Transverse colon (tissue), 4 donors: ENCODE data around the gene TGM1. TPM values are rescaled to one million over a fixed set of nuclear protein-coding genes. Genes with fewer than 3 reads are reported as not detected.
"Not testable (repeated sequence)": the region's sequence is repeated elsewhere in the genome, so short reads cannot be mapped to it uniquely, and the experiment has no call there.

ENCODE experiments used
- DNase-seq: peaks from one replicate; pipeline ENCODE4 v3.0.0-alpha.2; 2019
- H3K27ac ChIP-seq, 4 donors: fragments of 200-600 bp; sonication (generic); 2 replicates each; pipeline ENCODE4 v1.5.1; 2016 to 2018; ENCODE audit warnings: inconsistent platforms in 4 of 4
- H3K27me3 ChIP-seq: fragments of 200-600 bp; sonication (generic); 2 replicates; pipeline ENCODE4 v1.5.1; 2017; ENCODE audit warnings: inconsistent platforms
- H3K36me3 ChIP-seq, 4 donors: fragments of 200-600 bp; sonication (generic); 2 replicates each; pipeline ENCODE4 v1.5.1; 2017 to 2019; ENCODE audit warnings: inconsistent platforms in 4 of 4
- H3K4me1 ChIP-seq, 4 donors: fragments of 200-600 bp; sonication (generic); 2 replicates each; pipeline ENCODE4 v1.5.1; 2017 to 2020; ENCODE audit warnings: inconsistent platforms in 4 of 4
- H3K4me3 ChIP-seq, 4 donors: fragments of 200-600 bp; sonication (generic); 1 replicate in 1 of 4; 2 replicates in 3 of 4; pipeline versions ENCODE4 v1.5.1 to v1.6.1; 2017 to 2019; ENCODE audit warnings: inconsistent platforms in 4 of 4
- H3K9me3 ChIP-seq, 2 donors: fragments of 200-600 bp; sonication (generic); 2 replicates each; pipeline ENCODE4 v1.5.1; 2017 to 2019; ENCODE audit warnings: inconsistent platforms in 2 of 2
- EP300 ChIP-seq: sonication (generic); formaldehyde crosslinking; IDR thresholded peaks from one replicate; pipeline ENCODE4 v1.6.1; 2017; ENCODE audit warnings: antibody characterized with exemption, low read depth
- POLR2A ChIP-seq: fragments of 450-650 bp; IDR thresholded peaks from one replicate; pipeline ENCODE4 v1.6.1; 2016; ENCODE audit warnings: antibody characterized with exemption, mild to moderate bottlenecking, moderate library complexity
- POLR2AphosphoS5 ChIP-seq, 3 donors: sonication (generic); formaldehyde crosslinking; IDR thresholded peaks; one replicate each; pipeline ENCODE4 v1.6.1; 2016; ENCODE audit warnings: antibody characterized with exemption in 3 of 3
- WGBS, 2 donors: methylation state at CpG; one replicate each; pipeline ENCODE4 v1.1.5; 2018; ENCODE audit warnings: low coverage in 1 of 2; 5-methylcytosine and 5-hydroxymethylcytosine counted together
- in situ Hi-C, 4 donors: fragments of 200-750 bp; cut with MboI; loops; one replicate each; pipeline versions ENCODE4 v1.15.0 to v1.15.1; 2017; ENCODE audit warnings: low sequenced_read_pairs in 3 of 4, low pct_ligation_motif_present in 1 of 4, low pct_unique_long_range_greater_than_20kb in 1 of 4
- intact Hi-C: fragments of 100-400 bp; cut with DNase I; formaldehyde crosslinking; loops from one replicate; pipeline ENCODE4 v1.15.1; 2023; ENCODE audit warnings: low total_unique reads
- total RNA-seq, 4 donors: library from RNA; depleted of rRNA; stranded (reverse); fragments of >200 nt; gene quantifications; one replicate each; pipeline ENCODE4 v1.1.0, GENCODE V29; 2016
- TF ChIP-seq, protein P1 (sequence below), 5 experiments: fragments of 200-600 bp in 3 of 5; fragments of 450-650 bp in 2 of 5; sonication (generic) in 3 of 5; IDR thresholded peaks; 1 replicate in 2 of 5; 2 replicates in 3 of 5; pipeline ENCODE4 v1.5.1; 2016 to 2017; ENCODE audit warnings: antibody characterized with exemption in 5 of 5, inconsistent platforms in 3 of 5, mild to moderate bottlenecking in 2 of 5, moderate library complexity in 1 of 5

TGM1 gene
- total RNA-seq, 4 donors from 2014 or later: 1.4 to 96.5 (median 2.2) TPM; not detected in 1

DNA sequence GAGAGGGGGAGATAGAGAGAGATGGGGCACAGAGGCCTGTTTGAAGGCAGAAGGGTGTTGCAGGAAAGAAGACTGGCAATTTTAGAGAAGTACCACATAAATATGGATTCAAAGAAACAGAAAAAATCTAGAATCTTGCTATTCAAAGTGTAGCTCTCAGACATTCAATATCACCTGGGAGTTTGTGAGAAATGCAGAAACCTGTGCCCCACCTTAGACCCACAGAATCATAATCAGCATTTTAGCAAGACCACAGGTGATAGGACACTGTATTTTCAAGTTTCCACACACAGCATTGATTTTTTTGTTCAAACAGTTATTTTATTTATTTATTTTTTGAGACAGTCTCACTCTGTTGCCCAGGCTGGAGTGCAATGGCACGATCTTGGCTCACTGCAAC lies 34.1 kb downstream of the TGM1 start:
- intact Hi-C loops (no loop called here), in situ Hi-C loops (loop anchor here in 3 of 4 donors (25.0 kb wide), 1 partner anchor 208 kb away; the partner anchor contains the start of genes CBLN3 (in 3 of the 3), KHNYN (in 3 of the 3) and SDR39U1 (in 3 of the 3))
- no peak overlapping the region for H3K27ac ChIP-seq
- TF ChIP-seq EP300 (no peak), POLR2AphosphoS5 (IDR thresholded peaks at IDR 0.05) (no peak), POLR2A (no peak)
- TF ChIP-seq, protein P1, sequence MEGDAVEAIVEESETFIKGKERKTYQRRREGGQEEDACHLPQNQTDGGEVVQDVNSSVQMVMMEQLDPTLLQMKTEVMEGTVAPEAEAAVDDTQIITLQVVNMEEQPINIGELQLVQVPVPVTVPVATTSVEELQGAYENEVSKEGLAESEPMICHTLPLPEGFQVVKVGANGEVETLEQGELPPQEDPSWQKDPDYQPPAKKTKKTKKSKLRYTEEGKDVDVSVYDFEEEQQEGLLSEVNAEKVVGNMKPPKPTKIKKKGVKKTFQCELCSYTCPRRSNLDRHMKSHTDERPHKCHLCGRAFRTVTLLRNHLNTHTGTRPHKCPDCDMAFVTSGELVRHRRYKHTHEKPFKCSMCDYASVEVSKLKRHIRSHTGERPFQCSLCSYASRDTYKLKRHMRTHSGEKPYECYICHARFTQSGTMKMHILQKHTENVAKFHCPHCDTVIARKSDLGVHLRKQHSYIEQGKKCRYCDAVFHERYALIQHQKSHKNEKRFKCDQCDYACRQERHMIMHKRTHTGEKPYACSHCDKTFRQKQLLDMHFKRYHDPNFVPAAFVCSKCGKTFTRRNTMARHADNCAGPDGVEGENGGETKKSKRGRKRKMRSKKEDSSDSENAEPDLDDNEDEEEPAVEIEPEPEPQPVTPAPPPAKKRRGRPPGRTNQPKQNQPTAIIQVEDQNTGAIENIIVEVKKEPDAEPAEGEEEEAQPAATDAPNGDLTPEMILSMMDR (IDR thresholded peaks at IDR 0.05): no peak
- H3K36me3 ChIP-seq: peaks cover 0 to 7% (median 0%) of the 10 kb centered on the region in 4 donors
- no peaks in the 10 kb centered on the region for H3K27me3 ChIP-seq
- H3K4me1 ChIP-seq: peaks cover 14 to 23% (median 20%) of the 10 kb centered on the region in 4 donors
- no peak for DNase-seq
- H3K9me3 ChIP-seq: no peaks in the 10 kb centered on the region
- WGBS, 2 donors: 18 to 43% methylated on average over 1 of the region's 1 CpG
- no peak overlapping the region for H3K4me3 ChIP-seq

DNA sequence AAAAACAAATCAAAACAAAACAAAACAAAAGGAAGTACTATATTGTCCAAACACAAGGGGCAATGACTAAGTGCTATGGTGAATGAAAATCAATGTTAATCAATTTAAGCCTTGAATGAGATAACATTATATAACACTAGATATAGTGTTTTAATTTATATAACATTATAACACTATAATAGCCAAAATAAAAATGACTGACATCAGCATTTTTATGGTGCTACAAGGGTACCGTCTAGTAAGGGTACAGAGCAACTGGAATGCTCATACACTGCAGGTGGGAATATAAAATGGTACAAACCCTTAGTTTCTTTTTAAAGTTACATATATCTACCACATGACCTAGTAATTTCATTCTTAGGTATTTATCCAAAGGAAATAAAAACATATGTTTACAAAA lies 36.5 kb downstream of the TGM1 start:
- in situ Hi-C loops (loop anchor here in 3 of 4 donors (25.0 kb wide), 1 partner anchor 211 kb away; the partner anchor contains the start of genes CBLN3 (in 3 of the 3), KHNYN (in 3 of the 3) and SDR39U1 (in 3 of the 3)), intact Hi-C loops (no loop called here)
- Histone ChIP-seq H3K9me3 (no peaks in the 10 kb centered on the region), H3K36me3 (peaks cover 0 to 7% (median 0%) of the 10 kb centered on the region in 4 donors), H3K27ac (no peak overlapping the region), H3K27me3 (no peaks in the 10 kb centered on the region), H3K4me3 (no peak overlapping the region), H3K4me1 (peaks cover 8 to 10% (median 10%) of the 10 kb centered on the region in 4 donors)
- no peak for DNase-seq
- TF ChIP-seq POLR2A: no peak
- TF ChIP-seq, protein P1 (IDR thresholded peaks at IDR 0.05): no peak
- TF ChIP-seq EP300: no peak
- no peak for TF ChIP-seq POLR2AphosphoS5 (IDR thresholded peaks at IDR 0.05)
- 67 to 80% methylated on average over 1 of the region's 1 CpG for WGBS, 2 donors

DNA sequence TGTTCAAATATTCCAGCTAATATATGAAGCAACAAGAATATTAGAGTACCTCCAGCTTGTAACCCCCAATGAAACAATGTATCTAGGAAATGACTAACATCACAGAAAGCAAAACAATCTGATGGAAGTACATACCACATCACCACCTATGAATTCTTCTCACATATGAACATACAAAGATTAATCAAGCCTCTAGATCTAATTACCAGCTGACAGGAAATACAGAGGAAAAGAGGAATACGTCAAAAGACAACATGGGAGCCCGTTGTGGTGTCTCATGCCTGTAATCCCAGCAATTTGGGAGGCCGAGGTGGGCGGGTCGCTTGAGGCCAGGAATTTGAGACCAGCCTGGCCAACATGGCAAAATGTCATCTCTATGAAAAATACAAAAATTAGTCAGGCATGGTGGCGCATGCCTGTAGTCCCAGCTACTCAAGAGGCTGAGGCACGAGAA lies 38.3 kb downstream of the TGM1 start:
- H3K4me3 ChIP-seq: no peak overlapping the region
- intact Hi-C loops: no loop called here
- H3K9me3 ChIP-seq: no peaks in the 10 kb centered on the region
- peaks cover 0 to 7% (median 0%) of the 10 kb centered on the region in 4 donors for H3K36me3 ChIP-seq
- H3K4me1 ChIP-seq: no peaks in the 10 kb centered on the region
- TF ChIP-seq POLR2A: no peak
- TF ChIP-seq POLR2AphosphoS5 (IDR thresholded peaks at IDR 0.05): no peak
- TF ChIP-seq, protein P1 (IDR thresholded peaks at IDR 0.05): no peak
- no peak for TF ChIP-seq EP300
- no peak for DNase-seq
- no peak overlapping the region for H3K27ac ChIP-seq
- 84 to 94% methylated on average over 2 to 7 of the region's 7 CpGs for WGBS, 2 donors
- in situ Hi-C loops: loop anchor here in 3 of 4 donors (25.0 kb wide), 1 partner anchor 213 kb away; the partner anchor contains the start of genes CBLN3 (in 3 of the 3), KHNYN (in 3 of the 3) and SDR39U1 (in 3 of the 3)
- no peaks in the 10 kb centered on the region for H3K27me3 ChIP-seq

DNA sequence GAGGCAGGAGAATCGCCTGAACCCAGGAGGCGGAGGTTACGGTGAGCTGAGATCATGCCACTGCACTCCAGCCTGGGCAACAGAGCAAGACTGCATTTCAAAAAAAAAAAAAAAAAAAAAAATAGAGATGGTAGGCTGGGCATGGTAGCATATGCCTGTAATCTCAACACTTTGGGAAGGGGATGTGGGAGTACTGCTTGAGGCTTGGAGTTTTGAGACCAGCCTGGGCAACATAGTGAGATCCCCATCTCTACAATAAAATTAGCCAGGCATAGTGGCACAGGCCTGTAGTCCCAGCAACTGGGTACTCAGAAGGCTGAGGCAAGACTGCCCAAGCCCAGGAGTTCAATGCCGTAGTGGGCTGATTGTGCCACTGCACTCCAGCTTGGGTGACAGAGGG lies 40.0 kb downstream of the TGM1 start:
- 90 to 97% methylated on average over 1 to 4 of the region's 4 CpGs for WGBS, 2 donors
- H3K9me3 ChIP-seq, H3K4me3 ChIP-seq, intact Hi-C loops, DNase-seq, H3K36me3 ChIP-seq, H3K27ac ChIP-seq, in situ Hi-C loops, H3K4me1 ChIP-seq, H3K27me3 ChIP-seq: not testable (repeated sequence)

DNA sequence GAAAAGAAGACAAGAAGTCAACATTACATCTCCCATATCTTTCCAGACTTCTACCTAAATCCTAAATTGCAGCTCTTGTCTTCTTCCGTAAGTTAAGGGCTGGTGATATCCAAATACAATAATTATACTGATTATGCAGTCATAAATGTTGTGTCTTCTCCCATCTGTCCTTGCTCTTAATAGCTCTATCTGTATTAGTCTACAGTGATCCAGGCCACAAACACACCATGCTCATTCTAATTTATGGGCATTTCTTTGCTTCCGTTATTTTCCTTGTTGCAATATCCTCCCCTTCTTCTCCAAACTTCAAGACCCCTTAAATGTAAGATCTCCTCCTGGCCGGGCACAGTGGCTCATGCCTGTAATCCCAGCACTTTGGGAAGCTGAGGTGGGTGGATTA lies 43.5 kb downstream of the TGM1 start:
- no peak for DNase-seq
- H3K27ac ChIP-seq: no peak overlapping the region
- no peak overlapping the region for H3K4me3 ChIP-seq
- H3K4me1 ChIP-seq: peaks cover 4 to 13% (median 5%) of the 10 kb centered on the region in 4 donors
- H3K9me3 ChIP-seq: no peaks in the 10 kb centered on the region
- no peaks in the 10 kb centered on the region for H3K36me3 ChIP-seq
- intact Hi-C loops: no loop called here
- in situ Hi-C loops: no loop called here
- TF ChIP-seq POLR2A: no peak
- TF ChIP-seq POLR2AphosphoS5 (IDR thresholded peaks at IDR 0.05): no peak
- TF ChIP-seq, protein P1 (IDR thresholded peaks at IDR 0.05): no peak
- TF ChIP-seq EP300: no peak
- H3K27me3 ChIP-seq: no peaks in the 10 kb centered on the region
- WGBS, 2 donors: 61 to 63% methylated on average over 3 of the region's 3 CpGs
